NOMO-1 treated with dmso at 0.1 percent for 144 hours (cell line): ENCODE measurements around the gene ABCC3.

Source experiments
- DNase-seq: peaks from one replicate; lab custom pipeline; 2025; ENCODE audit not compliant: unreplicated experiment; lab: John Stamatoyannopoulos, UW

ABCC3 gene

DNA sequence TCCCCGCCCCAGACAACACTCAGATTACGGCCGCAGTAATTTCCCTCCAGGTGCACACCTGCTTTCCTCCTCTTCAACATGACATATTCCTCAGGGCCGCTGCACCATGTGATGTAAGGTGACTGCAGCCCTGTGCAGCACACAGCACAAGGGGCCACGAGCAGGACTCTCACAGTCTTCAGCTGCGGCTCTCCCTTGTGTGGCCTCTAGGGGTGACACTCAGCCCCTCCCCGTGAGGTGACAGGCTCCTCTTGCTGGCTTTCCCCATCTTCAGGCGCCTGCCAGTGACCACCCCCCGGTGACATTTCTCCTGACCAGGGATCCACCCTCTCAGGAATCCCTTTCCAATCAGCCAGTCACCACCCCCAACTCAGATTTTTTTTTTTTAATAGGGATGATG, 31.3 kb upstream of the ABCC3 start:
- no peak for DNase-seq

DNA sequence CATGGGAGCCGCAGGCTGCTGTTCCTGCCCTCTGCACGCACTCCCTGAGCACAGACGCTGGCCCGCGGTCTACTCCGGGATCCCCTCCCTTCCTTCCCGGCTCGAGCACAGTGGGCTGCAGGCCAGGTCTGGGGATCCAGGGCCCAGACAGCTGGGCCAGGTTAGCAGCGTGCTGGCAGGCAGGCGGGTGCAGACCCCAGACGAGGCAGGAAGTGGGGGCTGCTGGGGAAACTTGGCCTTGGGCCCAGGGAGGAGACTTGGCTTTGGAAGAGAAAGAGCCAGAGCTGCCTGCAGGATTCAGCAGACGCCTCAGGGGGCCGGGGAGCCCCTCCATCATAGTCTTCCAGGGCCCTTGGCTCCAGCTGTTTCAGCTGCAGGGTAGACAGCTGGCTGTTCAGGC, 30.2 kb upstream of the ABCC3 start:
- DNase-seq = no peak

DNA sequence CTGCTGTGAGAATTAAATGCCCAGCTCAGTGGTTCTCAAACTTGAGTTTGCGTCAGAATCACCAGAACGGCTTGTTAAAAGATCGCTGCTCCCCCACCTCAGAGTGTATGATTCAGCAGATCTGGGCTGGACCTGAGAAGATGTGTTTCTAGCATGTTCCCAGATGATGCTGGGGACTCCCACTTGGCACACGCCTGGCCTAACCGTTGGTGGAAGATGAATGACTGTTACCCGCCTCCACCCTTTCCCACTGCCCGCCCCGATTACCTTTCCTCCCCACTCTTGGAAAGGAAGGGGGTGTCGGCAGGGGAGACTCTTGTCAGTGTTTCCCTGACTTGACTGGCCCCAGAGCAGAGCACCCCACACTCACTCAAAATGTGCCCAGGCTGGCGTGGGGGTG, 29.3 kb upstream of the ABCC3 start:
- DNase-seq = no peak

DNA sequence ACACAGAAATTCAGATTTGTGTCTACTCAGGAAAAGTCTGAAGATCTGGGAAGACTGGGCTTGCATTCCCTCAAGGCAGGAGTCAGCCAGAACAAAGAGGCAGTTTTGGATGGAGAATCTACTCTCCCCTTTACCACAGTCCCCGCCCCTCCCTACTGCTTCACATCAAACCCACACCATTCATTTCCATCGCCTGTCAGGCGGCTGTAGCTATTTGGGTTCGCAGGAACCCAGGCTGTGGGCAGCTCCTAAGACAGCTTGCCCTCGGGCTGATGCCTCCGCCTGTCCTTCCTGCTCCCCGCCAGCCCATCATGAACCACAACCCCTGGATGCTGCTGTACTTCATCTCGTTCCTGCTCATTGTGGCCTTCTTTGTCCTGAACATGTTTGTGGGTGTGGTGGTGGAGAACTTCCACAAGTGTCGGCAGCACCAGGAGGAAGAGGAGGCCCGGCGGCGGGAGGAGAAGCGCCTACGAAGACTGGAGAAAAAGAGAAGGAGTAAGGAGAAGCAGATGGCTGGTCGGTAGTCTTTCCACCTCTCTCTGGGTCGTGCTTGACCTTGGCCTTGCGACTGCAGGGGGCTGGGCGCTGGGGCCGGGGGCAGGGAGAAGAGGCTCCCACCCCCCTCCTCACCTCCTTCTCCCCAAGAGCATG, 27.0 kb upstream of the ABCC3 start:
- DNase-seq = no peak

DNA sequence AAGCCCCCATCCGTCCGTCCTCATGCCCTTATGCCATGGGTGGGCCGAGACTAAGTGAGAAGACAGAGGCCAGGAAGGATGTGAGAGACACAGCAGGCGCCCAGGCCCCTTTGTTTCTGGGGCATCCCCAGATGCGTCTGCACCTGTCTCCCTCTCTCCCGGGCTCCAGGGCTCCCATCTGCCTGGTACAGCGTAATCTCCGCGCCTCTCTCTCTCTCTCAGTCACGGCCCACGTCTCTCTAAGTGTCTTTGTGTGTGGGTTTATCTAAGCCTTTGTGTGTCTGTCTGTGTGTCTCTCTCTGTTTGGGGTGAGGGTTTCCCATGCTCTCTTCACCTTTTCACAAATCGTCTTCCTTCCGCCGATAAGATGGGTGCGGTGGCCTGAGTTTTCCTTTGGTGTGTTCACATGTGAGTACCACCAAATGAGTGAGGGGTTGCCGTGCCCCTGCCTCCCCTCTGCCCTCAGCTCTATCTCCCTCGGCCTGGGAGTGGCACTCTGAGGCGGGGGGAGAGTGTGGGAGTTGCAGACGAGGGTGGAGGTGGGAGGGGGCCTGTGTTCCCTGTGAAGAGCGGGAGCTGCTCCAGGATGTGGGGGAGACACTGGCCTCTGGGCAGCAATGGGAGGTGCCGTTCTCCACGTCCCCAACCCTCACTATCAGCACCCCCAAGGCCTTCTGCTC, 25.8 kb upstream of the ABCC3 start:
- no peak for DNase-seq

DNA sequence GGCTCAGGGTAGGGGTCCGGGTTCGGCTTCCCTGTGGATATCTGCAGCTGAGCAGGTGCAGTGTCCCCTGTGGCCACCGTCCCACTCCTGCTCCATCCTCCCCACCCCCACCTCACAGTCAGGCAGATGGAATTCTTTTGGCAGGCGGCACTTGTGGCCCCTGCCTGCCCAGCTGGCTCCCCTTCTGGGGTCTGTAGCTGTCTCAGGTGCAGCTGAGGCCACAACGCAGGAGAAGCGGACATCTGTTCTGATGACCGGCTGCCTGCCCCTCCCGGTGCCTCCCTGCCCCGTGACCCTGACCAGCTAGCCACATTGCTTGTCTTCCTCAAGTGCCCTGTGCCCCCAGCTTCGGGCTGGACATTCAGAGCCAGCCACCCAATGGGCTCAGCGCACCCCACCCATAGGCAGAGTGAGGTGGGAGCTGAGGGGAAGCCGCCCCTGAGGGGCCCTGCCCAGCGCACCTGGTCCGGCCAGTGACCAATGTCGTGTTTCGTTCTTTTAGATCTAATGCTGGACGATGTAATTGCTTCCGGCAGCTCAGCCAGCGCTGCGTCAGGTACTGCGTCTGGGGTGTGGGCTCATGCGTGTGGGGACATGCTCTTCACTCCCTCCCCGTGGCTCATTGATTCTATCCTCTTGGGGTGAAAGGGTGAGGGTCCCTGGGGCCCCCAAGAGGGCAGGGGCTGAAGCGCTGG, 25.2 kb upstream of the ABCC3 start:
- no peak for DNase-seq

DNA sequence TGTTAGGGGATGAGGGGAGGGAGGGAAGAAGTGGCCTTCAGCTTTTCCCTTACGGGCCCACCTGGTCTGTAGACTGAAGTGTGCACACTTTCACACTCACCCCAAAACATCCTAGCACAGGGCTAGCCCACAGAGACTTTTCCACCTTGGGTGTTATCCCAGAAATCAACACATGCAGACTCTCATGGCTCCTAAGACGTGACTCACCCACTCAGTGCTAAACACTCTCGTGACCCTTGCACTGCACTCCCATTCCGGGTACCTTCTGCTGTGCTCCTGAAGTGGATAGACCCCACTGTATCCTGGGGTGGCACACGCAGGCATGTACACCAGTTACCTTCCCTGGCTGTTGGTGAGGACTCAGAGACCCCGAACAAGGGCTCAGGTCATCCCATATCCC, 23.0 kb upstream of the ABCC3 start:
- DNase-seq = no peak

DNA sequence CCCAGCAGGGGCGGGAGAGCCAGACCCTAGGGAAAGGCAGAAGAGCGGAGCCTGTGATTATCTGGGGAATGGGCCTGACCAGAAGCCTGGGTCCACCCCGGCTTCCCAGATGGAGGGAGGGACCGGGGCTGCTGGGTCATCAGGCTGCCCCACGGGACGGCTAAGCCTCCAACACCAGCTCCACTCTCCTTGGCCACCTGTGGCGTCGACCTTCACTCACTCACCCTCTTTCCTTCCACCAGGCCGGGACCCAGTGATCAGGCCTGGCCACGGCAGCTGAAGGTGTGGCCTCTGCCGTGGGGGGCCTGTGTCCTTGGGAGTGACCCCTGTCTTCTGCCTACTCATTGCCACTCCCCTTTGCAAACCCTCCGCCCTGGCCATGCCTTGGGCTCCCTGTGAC, 22.4 kb upstream of the ABCC3 start:
- DNase-seq = no peak

DNA sequence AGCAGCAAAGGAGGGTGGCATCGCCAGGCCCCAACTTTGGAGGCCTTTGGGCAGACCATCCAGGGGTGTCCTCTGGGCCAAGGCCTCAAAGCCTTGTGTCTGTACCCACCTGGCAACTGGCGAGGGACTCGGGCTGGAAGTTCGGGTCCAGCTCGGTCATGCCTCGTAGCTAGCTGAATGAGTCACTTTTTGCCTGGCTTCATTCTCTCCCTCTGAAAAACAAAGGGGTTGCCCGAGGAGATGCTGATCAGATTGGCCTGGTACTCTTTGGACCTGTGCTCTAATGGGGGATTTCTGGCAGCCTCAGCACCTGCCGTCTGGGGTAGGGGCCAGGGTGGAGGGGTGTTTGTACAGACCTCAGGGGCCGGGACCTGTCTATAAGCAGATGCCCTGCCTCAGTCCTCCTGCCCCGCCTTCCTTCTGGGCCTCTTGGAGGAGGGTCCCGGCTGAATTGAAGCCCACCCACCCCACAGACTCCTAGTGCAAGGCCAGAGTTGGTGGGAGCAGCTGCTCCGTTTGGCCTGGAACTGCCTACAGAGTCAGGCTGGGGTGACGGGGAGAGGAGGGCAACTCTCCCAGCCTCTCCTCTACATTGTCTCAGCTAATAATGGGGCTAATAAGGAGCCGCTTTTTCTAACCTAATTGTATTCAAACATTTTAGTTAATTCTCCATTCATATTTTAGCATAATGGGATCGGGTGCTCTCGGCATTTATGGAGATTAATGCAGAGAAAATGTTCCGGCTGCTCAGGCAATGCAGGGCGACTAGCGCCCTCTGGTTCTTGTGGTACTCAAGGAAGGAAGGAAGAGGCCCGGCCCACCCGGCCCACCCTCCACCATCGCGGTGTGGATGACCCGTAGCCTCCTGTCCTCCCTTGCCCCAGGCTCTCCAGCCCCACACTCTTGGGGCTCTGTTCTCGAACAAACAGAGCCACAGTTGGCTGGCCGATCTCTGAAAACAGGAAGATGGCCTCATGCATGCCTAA, 21.4 kb upstream of the ABCC3 start:
- no peak for DNase-seq

DNA sequence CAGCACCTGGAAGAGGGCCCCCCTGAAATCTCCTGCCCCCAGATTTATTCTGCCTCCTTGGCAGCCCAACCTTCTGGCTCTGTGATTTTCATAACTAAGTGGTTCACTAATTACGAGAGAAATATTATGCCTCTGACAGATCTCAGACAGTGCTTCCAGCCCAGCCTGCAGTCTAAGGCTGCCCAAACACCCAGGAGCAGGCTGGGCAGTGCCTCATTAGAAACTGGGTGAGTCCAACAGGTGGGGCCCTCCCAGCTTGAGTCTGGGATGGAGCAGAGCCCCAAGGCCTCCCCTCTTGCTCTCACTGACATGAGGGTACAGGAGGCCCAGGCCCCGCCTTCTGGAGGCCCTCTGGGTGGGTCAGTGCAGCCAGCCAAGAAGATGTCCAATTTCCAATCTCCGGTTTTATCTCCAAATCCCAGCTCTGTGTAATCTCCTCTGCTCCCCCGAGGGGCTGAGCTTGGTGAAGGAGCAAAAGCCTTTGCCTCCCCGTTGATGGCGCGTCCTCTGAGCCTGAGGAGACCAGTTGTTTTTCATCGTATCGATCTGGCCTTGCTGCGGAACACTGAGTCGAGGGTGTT, 20.1 kb upstream of the ABCC3 start:
- DNase-seq = no peak

DNA sequence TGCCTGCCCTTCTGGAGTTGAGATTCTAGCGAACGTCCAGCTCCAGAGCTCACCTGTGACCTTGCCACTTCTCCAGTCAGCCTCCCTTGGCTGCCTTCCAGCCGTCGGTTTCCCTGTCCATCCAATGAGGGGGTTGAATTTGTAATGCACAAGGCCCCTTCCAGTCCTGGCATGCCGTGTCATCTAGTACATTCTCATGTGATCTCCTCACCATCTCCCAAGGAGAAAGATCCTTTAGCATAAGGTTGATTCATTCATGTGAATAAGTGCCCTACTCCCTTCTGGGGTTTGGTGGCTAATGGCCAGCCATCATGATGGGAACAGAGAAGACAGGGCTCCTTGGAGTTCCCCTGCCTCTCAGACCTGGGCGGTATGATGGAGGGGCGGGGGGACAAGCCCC, 18.9 kb upstream of the ABCC3 start:
- DNase-seq = no peak

DNA sequence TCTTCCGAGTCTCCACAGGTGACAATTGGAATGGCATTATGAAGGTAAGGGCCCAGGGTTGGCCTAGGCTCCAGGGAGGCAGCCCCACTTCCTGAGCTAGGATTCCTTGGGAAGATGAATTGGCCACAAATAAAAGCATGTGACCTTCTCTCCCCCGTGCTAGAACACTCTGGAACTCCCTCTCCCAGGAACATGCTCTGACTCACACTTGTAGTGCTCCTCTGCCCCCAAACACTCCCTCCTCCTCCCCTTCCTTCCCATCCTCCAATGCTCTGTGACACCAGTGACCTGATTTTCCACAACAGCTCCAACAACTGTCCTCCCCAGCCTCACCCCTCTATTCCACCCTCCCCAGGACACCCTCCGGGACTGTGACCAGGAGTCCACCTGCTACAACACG, 16.4 kb upstream of the ABCC3 start:
- no peak for DNase-seq

DNA sequence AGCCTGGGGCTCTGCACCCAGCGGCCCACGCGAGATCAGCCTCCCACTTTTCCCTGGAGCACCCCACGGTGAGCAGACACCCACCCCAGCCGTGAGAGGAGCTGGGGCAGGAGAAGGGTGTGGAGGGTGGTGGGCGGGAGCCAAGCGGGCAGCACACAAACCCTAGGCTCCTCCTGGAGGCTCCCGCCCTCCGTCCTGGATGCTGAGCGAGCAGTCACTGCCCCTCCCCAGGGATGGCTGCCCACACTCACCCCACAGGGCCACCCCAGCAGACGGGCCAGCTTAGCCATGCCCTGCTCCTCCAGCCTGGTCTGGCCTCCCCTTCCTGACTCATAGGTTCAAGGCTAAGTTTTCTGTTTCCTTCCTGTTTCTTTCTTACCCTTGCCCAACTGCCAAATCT, 15.7 kb upstream of the ABCC3 start:
- peak; percentile 52 for DNase-seq

DNA sequence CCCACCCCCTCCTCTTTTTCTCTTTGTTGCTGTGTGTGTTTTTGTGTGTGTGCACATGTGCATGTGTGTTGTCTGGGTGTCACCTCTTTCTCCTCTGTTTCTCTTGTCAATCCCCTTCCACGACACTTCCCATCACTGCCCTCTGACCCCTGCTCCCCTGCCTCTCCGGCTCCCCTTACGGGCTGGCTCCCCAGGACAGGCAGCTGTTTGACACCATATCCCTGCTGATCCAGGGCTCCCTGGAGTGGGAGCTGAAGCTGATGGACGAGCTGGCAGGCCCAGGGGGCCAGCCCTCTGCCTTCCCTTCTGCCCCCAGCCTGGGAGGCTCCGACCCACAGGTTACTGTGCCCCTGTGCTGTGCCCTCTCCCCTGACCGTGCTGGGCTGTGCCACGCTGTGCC, 15.2 kb upstream of the ABCC3 start:
- no peak for DNase-seq

DNA sequence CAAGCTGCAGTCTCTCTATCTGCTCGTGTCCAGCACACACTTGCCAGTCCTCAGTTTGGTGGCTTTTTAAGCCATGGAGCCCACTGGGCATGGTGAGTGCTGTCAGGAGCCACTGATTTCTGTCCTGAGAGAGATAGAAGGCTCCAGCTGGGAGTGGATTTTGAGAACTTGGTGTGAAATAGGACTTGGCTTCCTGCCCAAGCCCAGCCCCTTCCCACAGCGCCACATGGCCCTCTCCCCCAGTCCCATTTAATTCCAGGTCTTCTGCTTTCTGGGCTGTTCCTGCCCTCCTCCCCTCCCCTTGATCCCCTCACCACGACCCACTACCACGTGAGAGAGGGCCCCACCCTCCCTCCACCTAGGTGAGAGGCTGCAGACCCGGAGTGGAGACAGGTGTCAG, 14.4 kb upstream of the ABCC3 start:
- no peak for DNase-seq

DNA sequence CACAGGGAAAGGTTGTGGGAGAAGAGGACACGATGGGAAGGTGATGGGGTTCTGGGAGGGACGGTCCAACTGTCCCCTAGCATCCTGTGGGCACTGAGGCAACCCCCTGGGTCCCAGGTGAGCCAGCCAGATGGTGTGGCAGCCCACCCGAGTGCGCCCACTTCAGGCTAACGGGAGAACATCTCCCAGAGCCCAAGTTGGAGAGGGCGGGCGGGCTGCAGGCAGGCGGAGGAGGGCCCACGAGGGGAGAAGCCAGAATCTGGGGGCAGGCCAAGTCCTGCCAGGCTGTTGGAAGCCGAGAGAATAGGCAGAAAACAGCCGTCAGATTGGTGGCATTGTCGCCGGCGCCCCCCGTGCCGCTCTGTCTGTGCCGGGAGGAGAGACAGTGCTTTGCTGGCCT, 13.8 kb upstream of the ABCC3 start:
- DNase-seq = no peak

DNA sequence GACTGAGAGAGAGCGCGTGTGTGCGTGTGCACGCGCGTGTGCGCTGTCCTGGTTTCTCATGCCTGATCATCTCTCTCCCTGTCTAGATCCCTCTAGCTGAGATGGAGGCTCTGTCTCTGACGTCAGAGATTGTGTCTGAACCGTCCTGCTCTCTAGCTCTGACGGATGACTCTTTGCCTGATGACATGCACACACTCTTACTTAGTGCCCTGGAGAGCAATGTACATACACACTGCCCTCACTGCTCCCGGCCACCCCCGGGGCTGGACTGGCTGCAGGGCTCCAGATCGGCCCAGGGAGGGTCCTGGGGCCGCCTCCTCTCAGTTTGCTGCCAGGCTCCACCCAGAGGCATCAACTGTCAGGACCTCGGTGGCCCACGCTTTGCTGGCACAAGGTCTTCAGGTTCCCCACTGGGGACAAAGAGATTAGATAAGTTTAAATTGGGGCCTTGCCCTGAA, 13.1 kb upstream of the ABCC3 start:
- DNase-seq = no peak

DNA sequence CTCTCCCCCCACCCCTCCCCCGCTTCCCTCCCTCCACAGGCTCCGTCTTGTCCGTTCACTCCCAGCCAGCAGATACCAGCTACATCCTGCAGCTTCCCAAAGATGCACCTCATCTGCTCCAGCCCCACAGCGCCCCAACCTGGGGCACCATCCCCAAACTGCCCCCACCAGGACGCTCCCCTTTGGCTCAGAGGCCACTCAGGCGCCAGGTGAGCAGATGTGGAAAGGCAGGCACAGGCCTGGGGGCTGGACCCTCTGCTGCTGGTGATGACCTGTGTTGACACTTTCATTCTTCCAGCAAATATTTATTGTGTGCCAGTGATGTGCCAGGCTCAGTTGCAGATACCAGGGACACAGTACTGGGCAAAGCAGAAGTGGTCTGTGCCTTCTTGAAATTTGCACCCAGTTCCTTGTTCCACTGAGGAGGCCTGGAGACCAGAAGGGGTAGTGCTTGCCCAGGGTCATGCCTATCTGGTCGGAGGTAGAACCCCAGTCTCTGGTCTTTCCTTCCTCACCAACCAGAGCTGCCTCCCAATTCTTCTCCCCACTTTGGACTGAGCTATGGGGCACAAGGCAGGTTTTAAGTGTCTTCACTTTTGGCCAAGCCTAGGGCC, 10.3 kb upstream of the ABCC3 start:
- no peak for DNase-seq

DNA sequence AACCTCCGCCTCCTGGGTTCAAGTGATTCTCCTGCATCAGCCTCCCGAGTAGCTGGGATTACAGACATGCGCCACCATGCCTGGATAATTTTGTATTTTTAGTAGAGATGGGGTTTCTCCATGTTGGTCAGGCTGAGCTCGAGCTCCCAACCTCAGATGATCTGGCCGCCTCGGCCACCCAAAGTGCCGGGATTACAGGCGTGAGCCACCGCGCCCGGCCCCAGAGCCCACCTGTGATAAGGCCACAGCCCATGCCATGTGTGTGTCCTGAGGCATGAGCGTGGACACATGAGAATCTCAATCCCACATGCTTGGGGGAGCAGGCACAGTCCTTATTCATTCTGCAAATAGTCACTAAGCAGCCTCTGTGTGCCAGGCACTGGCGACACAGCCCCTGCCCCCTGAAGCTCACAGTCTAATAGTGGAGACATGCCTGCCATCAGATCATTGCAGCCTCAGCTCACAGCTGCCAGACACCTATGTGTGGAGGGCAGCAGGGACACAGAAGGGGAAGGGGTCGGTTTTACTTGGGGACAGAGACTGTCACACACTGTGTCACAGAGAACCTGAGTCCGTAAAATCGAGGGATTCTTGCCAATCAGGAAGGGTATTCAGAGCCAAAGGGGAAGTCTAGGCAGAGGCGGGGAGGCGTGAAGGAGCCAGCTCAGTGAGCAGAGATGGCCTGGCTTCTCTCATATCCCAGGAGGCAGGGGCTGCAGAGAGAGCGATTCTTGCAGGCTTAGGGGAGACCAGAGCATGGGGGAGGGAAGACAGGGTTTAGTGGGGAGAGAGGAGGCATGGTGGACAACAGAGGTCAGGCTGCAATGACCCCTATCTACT, 9.4 kb upstream of the ABCC3 start:
- no peak for DNase-seq
